Measurements from ENCODE around the gene CLGN. TPM values are rescaled to one million over a fixed set of nuclear protein-coding genes. Genes with fewer than 3 reads are reported as not detected.

Gene CLGN
- total and polyA plus RNA-seq, 2 of the 13 experiments (the other 11 are each of a cell fraction or from before 2014, with no cell fraction given) = 7.2 to 17.0 TPM

Other genes with a start within 250 kb of the CLGN start
- 65.2 and 109 TPM in 2 replicates for gene SCOC, start 54.0 kb downstream of the CLGN start, total RNA-seq (2016; rRNA removed; fragmentation: Illumina TruSeq; extraction: Trizol)
- 32.1 and 43.8 TPM in 2 replicates for gene SCOC, start 54.0 kb downstream of the CLGN start, polyA plus RNA-seq (2011; rRNA removed)
- gene MGAT4D, start 70.6 kb upstream of the CLGN start, total RNA-seq (2016; rRNA removed; fragmentation: Illumina TruSeq; extraction: Trizol) = not detected in 2 replicates
- not detected in 2 replicates for gene MGAT4D, start 70.6 kb upstream of the CLGN start, polyA plus RNA-seq (2011; rRNA removed)
- gene ELMOD2, start 96.5 kb upstream of the CLGN start, total RNA-seq (2016; rRNA removed; fragmentation: Illumina TruSeq; extraction: Trizol) = 25.4 and 38.1 TPM in 2 replicates
- gene ELMOD2, start 96.5 kb upstream of the CLGN start, polyA plus RNA-seq (2011; rRNA removed) = 10.2 and 10.9 TPM in 2 replicates
- 0.11 TPM in 1 of 2 replicates, not detected in the other for gene UCP1, start 141.3 kb upstream of the CLGN start, total RNA-seq (2016; rRNA removed; fragmentation: Illumina TruSeq; extraction: Trizol)
- 0.04 and 0.11 TPM in 2 replicates for gene UCP1, start 141.3 kb upstream of the CLGN start, polyA plus RNA-seq (2011; rRNA removed)